Activated CD4-positive, CD25-positive, alpha-beta regulatory T cell treated with anti-CD3 and anti-CD28 coated beads, Interleukin-2, amount 50 U/mL, for 72 hours (primary cell): ENCODE data around the gene HBA2.
"Not testable (repeated sequence)": the region's sequence is repeated elsewhere in the genome, so short reads cannot be mapped to it uniquely, and the experiment has no call there.

Source experiments
- DNase-seq: peaks from one replicate; pipeline ENCODE4 v3.0.0; 2021

Gene HBA2

DNA sequence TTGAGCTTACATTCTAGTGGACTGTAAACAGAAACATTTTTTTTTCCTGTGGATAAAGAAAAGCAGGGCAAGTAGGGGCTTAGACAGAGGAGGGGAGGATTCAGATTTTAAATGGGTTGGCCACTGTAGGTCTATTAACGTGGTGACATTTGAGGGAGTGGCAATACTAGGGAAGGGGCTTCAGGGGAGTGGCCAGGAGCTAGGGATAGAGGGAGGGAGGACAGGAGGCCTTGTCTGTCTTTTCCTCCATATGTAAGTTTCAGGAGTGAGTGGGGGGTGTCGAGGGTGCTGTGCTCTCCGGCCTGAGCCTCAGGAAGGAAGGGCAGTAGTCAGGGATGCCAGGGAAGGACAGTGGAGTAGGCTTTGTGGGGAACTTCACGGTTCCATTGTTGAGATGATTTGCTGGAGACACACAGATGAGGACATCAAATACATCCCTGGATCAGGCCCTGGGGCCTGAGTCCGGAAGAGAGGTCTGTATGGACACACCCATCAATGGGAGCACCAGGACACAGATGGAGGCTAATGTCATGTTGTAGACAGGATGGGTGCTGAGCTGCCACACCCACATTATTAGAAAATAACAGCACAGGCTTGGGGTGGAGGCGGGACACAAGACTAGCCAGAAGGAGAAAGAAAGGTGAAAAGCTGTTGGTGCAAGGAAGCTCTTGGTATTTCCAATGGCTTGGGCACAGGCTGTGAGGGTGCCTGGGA is 13.4 kb upstream of the HBA2 start:
- DNase-seq, result no peak

GRCh38 chr16:160242-160641 is 12.4 kb upstream of the HBA2 start:
- not testable (repeated sequence) for DNase-seq

DNA sequence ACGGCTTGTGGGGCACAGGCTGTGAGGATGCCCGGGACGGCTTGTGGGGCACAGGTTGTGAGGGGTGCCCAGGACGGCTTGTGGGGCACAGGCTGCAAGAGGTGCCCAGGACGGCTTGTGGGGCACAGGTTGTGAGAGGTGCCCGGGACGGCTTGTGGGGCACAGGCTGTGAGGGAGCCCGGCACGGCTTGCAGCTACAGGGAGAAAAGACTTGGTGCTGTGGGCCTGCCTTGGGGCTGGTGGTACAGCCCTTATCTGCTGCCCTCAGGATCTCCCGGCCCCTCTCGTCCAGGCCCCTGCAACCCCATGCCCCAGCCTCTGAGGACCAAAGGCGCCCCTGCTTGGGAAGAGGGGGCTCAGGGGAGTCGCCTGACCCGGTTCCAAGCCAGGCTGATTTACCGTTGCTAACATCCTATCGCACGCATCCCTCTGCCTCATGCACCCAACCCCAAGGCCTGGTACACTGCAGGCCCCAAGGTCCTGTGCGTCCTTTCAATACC is 11.9 kb upstream of the HBA2 start:
- no peak for DNase-seq

DNA sequence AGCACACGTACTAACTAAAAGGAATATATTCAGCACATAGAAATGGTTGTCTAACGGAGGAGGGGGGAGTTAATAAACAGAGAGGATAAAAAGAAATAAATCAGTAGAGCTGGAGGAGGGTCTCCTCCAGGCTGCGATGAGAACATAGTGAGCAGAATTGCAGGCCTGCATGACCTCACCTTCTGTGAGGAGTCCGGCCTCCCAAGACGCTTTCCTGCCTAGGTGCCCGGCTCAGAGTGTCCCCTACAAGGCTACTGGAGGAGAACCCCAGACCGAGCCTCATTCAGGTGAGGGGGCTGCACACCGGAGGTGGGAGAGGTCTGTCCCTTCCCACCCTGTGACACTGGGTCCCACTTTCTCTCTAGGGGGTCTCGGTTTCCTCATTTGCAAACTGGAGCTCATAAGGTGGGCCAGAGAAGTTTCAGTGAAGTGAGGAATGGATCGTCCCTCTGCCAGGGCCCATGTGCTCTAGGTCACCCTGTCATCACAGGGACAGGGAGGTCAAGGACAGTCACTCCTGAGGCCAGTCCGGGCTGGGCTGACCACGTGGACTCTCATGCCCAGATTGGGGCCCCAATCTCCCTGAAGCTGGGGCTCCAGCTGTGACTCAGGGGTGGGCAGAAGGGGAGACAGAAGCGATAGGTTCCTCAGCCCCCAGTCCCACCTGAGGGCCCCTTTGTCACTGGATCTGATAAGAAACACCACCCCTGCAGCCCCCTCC is 10.2 kb upstream of the HBA2 start:
- DNase-seq, result no peak

- DNase-seq, result not testable (repeated sequence)
These were observed 9.5 kb upstream of the HBA2 start for GRCh38 chr16:163139-163538.

GRCh38 chr16:163696-164095 is 9.0 kb upstream of the HBA2 start:
- DNase-seq, result not testable (repeated sequence)

- not testable (repeated sequence) for DNase-seq
These were observed 8.4 kb upstream of the HBA2 start for GRCh38 chr16:164134-164823.

DNA sequence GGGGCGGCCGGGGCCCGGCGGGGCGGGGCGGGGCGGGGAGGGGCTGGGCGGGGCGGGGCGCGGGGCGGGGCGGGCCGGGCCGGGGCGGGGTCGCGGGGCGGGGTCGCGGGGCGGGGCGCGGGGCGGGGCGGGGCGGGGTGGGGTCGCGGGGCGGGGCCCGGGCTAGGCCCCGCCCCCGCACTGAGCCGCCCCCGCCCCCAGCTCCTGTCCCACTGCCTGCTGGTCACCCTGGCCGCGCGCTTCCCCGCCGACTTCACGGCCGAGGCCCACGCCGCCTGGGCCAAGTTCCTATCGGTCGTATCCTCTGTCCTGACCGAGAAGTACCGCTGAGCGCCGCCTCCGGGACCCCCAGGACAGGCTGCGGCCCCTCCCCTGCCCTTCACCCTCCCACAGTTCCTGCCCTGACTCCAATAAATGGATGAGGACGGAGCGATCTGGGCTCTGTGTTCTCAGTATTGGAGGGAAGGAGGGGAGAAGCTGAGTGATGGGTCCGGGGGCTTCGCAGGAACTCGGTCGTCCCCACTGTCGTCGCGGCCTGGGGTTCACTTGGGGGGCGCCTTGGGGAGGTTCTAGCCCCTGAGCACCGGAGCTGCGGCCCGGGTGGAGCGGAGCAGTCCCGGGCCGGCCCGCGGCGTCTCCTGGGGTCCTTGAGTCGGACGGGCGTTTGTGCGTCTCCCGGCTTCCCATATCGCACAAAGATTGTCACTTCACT is 7.7 kb upstream of the HBA2 start:
- no peak for DNase-seq

GRCh38 chr16:165539-166374 is 6.9 kb upstream of the HBA2 start, which contains the start of gene HBM:
Gene HBM, plus strand, starts transcription at chr16:165978. Its CDS starts 20 bp downstream, at chr16:165998.
- DNase-seq, result no peak

DNA sequence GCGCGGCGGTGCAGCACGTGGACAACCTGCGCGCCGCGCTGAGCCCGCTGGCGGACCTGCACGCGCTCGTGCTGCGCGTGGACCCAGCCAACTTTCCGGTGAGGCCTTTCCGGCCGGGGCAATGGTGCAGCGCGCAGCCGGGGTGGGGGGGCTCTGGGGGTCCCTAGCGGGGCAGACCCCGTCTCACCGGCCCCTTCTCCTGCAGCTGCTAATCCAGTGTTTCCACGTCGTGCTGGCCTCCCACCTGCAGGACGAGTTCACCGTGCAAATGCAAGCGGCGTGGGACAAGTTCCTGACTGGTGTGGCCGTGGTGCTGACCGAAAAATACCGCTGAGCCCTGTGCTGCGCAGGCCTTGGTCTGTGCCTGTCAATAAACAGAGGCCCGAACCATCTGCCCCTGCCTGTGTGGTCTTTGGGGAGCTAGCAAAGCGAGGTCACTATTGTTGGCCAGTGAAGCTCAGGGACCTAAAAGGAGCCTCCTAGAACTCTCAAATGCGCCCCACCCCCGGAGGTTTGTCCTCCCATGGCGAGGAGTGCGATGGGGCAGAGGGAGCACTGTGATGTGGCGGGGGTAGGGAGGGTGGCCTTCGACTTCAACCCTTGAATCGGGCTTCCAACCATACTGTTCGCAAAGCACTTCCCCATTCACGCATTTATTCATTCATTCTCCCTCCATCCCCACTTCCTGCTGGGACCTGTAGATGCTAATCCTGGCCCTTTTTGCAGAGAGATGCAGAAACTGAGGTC is 6.1 kb upstream of the HBA2 start:
- no peak for DNase-seq

DNA sequence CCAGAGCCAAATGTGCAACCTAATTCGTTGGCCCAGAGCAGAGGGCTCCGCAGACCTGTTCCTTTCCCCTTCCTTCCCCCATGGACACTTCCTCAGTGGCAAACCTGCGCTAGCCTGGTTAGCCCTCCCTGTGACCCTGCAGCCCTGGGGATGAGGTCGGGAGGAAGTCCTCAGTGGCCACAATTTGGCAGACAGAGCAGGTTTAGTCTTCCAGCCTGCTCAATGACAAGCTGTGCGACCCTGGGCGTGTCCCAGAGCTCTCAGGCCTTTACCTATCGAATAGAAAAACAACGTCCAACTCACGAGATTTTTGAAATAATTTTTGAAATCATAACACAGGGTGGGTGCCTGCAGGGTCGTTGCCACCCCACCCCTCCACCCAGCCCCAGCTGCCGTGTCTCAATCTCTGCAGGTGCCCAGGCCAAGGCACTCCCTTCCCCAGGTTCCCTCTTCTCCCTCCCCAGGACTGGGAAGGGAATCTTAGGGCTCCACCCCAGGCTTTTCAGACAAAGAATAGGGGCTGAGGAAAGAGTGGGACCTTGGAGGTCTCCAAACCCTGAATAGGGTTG is 5.5 kb upstream of the HBA2 start:
- no peak for DNase-seq

- DNase-seq, result no peak
These were observed 4.3 kb upstream of the HBA2 start for GRCh38 chr16:168424-168823.

DNA sequence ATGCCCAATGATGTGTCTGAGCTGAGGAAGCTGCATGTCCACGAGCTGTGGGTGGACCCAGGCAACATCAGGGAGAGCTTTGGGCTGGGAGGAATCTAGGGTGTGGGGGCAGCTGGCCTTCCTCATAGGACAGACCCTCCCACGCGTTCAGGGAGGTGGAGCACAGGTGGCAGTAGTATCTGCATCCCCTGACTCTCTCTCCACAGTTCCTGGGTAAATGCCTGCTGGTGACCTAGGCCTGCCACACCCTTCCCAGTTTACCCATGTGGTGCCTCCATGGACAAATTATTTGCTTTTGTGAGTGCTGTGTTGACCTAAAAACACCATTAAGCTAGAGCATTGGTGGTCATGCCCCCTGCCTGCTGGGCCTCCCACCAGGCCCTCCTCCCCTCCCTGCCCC is 3.7 kb upstream of the HBA2 start:
- no peak for DNase-seq

DNA sequence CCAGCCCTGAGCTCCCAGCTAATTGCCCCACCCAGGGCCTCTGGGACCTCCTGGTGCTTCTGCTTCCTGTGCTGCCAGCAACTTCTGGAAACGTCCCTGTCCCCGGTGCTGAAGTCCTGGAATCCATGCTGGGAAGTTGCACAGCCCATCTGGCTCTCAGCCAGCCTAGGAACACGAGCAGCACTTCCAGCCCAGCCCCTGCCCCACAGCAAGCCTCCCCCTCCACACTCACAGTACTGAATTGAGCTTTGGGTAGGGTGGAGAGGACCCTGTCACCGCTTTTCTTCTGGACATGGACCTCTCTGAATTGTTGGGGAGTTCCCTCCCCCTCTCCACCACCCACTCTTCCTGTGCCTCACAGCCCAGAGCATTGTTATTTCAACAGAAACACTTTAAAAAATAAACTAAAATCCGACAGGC is 2.6 kb upstream of the HBA2 start:
- DNase-seq, result not testable (repeated sequence)

- no peak for DNase-seq
These were observed 1.9 kb upstream of the HBA2 start for GRCh38 chr16:170788-171187.

- not testable (repeated sequence) for DNase-seq
These were observed 657 bp downstream of the HBA2 start for GRCh38 chr16:173211-173854.

DNA sequence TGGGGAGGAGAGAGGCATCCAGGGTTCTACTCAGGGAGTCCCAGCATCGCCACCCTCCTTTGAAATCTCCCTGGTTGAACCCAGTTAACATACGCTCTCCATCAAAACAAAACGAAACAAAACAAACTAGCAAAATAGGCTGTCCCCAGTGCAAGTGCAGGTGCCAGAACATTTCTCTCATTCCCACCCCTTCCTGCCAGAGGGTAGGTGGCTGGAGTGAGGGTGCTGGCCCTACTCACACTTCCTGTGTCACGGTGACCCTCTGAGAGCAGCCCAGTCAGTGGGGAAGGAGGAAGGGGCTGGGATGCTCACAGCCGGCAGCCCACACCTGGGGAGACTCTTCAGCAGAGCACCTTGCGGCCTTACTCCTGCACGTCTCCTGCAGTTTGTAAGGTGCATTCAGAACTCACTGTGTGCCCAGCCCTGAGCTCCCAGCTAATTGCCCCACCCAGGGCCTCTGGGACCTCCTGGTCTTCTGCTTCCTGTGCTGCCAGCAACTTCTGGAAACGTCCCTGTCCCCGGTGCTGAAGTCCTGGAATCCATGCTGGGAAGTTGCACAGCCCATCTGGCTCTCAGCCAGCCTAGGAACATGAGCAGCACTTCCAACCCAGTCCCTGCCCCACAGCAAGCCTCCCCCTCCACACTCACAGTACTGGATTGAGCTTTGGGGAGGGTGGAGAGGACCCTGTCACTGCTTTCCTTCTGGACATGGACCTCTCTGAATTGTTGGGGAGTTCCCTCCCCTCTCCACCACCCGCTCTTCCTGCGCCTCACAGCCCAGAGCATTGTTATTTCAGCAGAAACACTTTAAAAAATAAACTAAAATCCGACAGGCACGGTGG is 1.5 kb downstream of the HBA2 start:
- DNase-seq, result not testable (repeated sequence)

DNA sequence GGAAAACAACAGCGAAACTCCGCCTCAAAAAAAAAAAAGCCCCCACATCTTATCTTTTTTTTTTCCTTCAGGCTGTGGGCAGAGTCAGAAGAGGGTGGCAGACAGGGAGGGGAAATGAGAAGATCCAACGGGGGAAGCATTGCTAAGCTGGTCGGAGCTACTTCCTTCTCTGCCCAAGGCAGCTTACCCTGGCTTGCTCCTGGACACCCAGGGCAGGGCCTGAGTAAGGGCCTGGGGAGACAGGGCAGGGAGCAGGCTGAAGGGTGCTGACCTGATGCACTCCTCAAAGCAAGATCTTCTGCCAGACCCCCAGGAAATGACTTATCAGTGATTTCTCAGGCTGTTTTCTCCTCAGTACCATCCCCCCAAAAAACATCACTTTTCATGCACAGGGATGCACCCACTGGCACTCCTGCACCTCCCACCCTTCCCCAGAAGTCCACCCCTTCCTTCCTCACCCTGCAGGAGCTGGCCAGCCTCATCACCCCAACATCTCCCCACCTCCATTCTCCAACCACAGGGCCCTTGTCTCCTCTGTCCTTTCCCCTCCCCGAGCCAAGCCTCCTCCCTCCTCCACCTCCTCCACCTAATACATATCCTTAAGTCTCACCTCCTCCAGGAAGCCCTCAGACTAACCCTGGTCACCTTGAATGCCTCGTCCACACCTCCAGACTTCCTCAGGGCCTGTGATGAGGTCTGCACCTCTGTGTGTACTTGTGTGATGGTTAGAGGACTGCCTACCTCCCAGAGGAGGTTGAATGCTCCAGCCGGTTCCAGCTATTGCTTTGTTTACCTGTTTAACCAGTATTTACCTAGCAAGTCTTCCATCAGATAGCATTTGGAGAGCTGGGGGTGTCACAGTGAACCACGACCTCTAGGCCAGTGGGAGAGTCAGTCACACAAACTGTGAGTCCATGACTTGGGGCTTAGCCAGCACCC is 2.6 kb downstream of the HBA2 start:
- no peak for DNase-seq
